Measurements from ENCODE around the gene NRCAM.

DNA sequence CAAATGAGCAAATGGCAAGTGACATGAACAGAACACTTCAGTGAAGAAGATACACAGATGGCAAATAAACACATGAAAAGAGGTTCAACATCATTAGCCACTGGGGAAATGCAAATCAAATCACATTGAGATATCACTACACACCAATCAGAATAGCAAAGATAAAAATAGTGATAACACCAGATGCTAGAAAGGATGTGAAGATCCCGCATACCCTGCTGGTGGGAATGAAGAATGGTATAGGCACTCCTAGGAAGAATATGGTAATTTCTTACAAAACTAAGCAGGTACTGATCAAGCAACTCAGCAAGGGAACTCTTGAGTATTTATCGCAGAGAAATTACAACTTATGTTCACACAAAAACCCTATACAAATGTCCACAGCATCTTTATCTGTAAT lies 337.3 kb downstream of the NRCAM start:
- TF ChIP-seq CTCF (IDR thresholded peaks at IDR 0.05 in 2 of 3, conservative IDR thresholded peaks at IDR 0.05 in 1 of 3; ENCODE audit: control insufficient read depth in 2 of 3, extremely low read depth in 1 of 3, insufficient read depth in 1 of 3, low read depth in 3 of 3, low read length in 3 of 3) (no peak), SIN3A (IDR thresholded peaks at IDR 0.05; ENCODE audit: low read depth, low read length) (no peak), SREBF1 (IDR thresholded peaks at IDR 0.05; ENCODE audit: low read length) (no peak)
